ENCODE data around the gene ZNF516. TPM values are rescaled to one million over a fixed set of nuclear protein-coding genes. Genes with fewer than 3 reads are reported as not detected.

ZNF516 gene
- total RNA-seq, 1 experiment from 2014 or later, result 25.5 TPM

- peaks cover 6% of the 10 kb centered on the region for H3K4me1 Mint-ChIP-seq (ENCODE audit: low read depth, unreplicated experiment)
- DNase-seq, result no peak
- no peaks in the 10 kb centered on the region for H3K36me3 ChIP-seq (ENCODE audit: control insufficient read depth, insufficient read depth, low read length)
- H3K9me3 ChIP-seq, result no peaks in the 10 kb centered on the region
- H3K27me3 ChIP-seq (replicated peaks; ENCODE audit: control insufficient read depth, insufficient read depth, low read length), result no peaks in the 10 kb centered on the region
- H3K4me3 ChIP-seq (ENCODE audit: low read depth, low read length), result no peak overlapping the region
- H3K9me3 Mint-ChIP-seq (ENCODE audit: unreplicated experiment), result no peaks in the 10 kb centered on the region
- ChIA-PET CTCF (no interaction called here), POLR2A (no interaction called here)
- TF ChIP-seq, protein P1, sequence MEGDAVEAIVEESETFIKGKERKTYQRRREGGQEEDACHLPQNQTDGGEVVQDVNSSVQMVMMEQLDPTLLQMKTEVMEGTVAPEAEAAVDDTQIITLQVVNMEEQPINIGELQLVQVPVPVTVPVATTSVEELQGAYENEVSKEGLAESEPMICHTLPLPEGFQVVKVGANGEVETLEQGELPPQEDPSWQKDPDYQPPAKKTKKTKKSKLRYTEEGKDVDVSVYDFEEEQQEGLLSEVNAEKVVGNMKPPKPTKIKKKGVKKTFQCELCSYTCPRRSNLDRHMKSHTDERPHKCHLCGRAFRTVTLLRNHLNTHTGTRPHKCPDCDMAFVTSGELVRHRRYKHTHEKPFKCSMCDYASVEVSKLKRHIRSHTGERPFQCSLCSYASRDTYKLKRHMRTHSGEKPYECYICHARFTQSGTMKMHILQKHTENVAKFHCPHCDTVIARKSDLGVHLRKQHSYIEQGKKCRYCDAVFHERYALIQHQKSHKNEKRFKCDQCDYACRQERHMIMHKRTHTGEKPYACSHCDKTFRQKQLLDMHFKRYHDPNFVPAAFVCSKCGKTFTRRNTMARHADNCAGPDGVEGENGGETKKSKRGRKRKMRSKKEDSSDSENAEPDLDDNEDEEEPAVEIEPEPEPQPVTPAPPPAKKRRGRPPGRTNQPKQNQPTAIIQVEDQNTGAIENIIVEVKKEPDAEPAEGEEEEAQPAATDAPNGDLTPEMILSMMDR (IDR thresholded peaks at IDR 0.05; ENCODE audit: insufficient read depth in 1 of 2, low read depth in 1 of 2, low read length in 1 of 2, severe bottlenecking in 1 of 2, unreplicated experiment in 1 of 2), result no peak
- H3K36me3 Mint-ChIP-seq (ENCODE audit: insufficient read depth, unreplicated experiment), result no peaks in the 10 kb centered on the region
- H3K27ac Mint-ChIP-seq (ENCODE audit: unreplicated experiment), result no peak overlapping the region
- H3K4me1 ChIP-seq, result no peaks in the 10 kb centered on the region
- H3K4me3 Mint-ChIP-seq (ENCODE audit: unreplicated experiment), result no peak overlapping the region
- H3K27me3 Mint-ChIP-seq (ENCODE audit: insufficient read depth, unreplicated experiment), result no peaks in the 10 kb centered on the region
- no TSS peak for BruUV-seq (replicated peaks)
- intact Hi-C loops (cut with micrococcal nuclease; ENCODE audit: unreplicated experiment), result no loop called here
Observed at GRCh38 chr18:76487782-76488181, 7.3 kb downstream of the ZNF516 start.

DNA sequence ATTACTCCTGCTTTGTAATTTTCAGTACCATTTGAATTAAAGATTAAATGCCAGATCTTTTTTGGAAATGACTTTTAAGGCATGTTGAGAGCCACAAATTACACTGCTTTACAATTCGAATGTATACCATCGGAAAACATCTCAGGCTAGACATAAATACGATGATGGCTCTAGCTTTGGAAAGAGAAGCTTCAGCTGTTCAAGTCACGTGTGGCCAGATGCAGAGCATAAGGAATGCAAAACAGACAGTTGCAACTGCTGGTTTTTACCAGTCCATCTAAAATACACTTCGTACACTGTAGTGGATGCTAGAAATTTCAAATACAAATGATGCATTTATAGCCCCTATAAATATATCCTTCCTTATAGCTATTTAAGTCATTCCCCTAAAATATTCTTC is 8.0 kb downstream of the ZNF516 start:
- Histone ChIP-seq H3K9me3 (no peaks in the 10 kb centered on the region), H3K4me1 (no peaks in the 10 kb centered on the region), H3K4me3 (ENCODE audit: low read depth, low read length) (no peak overlapping the region), H3K27me3 (replicated peaks; ENCODE audit: control insufficient read depth, insufficient read depth, low read length) (no peaks in the 10 kb centered on the region), H3K36me3 (ENCODE audit: control insufficient read depth, insufficient read depth, low read length) (no peaks in the 10 kb centered on the region)
- DNase-seq, result no peak
- Mint-ChIP-seq H3K4me3 (ENCODE audit: unreplicated experiment) (no peak overlapping the region), H3K27me3 (ENCODE audit: insufficient read depth, unreplicated experiment) (no peaks in the 10 kb centered on the region), H3K4me1 (ENCODE audit: low read depth, unreplicated experiment) (peaks cover 6% of the 10 kb centered on the region), H3K36me3 (ENCODE audit: insufficient read depth, unreplicated experiment) (no peaks in the 10 kb centered on the region), H3K9me3 (ENCODE audit: unreplicated experiment) (no peaks in the 10 kb centered on the region), H3K27ac (ENCODE audit: unreplicated experiment) (no peak overlapping the region)
- CTCF ChIA-PET, result no interaction called here
- no TSS peak for BruUV-seq (replicated peaks)
- POLR2A ChIA-PET, result no interaction called here
- TF ChIP-seq, protein P1 (IDR thresholded peaks at IDR 0.05; ENCODE audit: insufficient read depth in 1 of 2, low read depth in 1 of 2, low read length in 1 of 2, severe bottlenecking in 1 of 2, unreplicated experiment in 1 of 2), result no peak
- intact Hi-C loops (cut with micrococcal nuclease; ENCODE audit: unreplicated experiment), result no loop called here

DNA sequence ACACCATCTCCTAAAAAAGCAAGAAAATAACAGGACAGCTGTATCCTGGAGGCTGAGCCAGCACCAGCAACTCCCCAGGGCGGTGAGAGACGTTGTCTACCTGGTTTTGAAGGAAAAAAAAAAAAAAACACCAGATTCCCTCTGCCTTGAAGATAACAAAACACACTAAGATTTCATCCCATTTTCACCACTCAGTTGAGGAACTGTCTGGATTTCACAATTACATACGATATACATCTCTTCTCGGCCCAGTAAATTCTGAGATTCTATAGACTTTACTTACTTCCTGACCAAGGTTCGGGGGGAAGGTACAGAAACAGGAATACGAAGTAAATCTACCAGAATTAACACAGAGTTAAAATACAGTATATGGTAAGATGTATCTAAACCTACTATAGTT is 8.5 kb downstream of the ZNF516 start:
- ChIA-PET POLR2A (no interaction called here), CTCF (no interaction called here)
- TF ChIP-seq, protein P1 (IDR thresholded peaks at IDR 0.05; ENCODE audit: insufficient read depth in 1 of 2, low read depth in 1 of 2, low read length in 1 of 2, severe bottlenecking in 1 of 2, unreplicated experiment in 1 of 2), result no peak
- intact Hi-C loops (cut with micrococcal nuclease; ENCODE audit: unreplicated experiment), result no loop called here
- Histone ChIP-seq H3K4me1 (no peaks in the 10 kb centered on the region), H3K9me3 (no peaks in the 10 kb centered on the region), H3K4me3 (ENCODE audit: low read depth, low read length) (no peak overlapping the region), H3K36me3 (ENCODE audit: control insufficient read depth, insufficient read depth, low read length) (no peaks in the 10 kb centered on the region), H3K27me3 (replicated peaks; ENCODE audit: control insufficient read depth, insufficient read depth, low read length) (no peaks in the 10 kb centered on the region)
- peaks cover 6% of the 10 kb centered on the region for H3K4me1 Mint-ChIP-seq (ENCODE audit: low read depth, unreplicated experiment)
- no peak overlapping the region for H3K4me3 Mint-ChIP-seq (ENCODE audit: unreplicated experiment)
- H3K27ac Mint-ChIP-seq (ENCODE audit: unreplicated experiment), result no peak overlapping the region
- no peaks in the 10 kb centered on the region for H3K27me3 Mint-ChIP-seq (ENCODE audit: insufficient read depth, unreplicated experiment)
- H3K36me3 Mint-ChIP-seq (ENCODE audit: insufficient read depth, unreplicated experiment), result no peaks in the 10 kb centered on the region
- no peak for DNase-seq
- no TSS peak for BruUV-seq (replicated peaks)
- no peaks in the 10 kb centered on the region for H3K9me3 Mint-ChIP-seq (ENCODE audit: unreplicated experiment)

Measured in Caco-2 (cell line).